ENCODE results near the gene P2RY2.
"Not testable (repeated sequence)": the region's sequence is repeated elsewhere in the genome, so short reads cannot be mapped to it uniquely, and the experiment has no call there.

Gene P2RY2

GRCh38 chr11:73266646-73267020 is 48.6 kb downstream of the P2RY2 start:
- DNase-seq (ENCODE audit: low read depth, low spot score), result no peak

GRCh38 chr11:73267122-73267846 is 49.2 kb downstream of the P2RY2 start:
- DNase-seq (ENCODE audit: low read depth, low spot score), result no peak

- DNase-seq (ENCODE audit: low read depth, low spot score), result no peak
These were observed 49.9 kb downstream of the P2RY2 start for GRCh38 chr11:73267906-73268540.

GRCh38 chr11:73268671-73269271 is 50.7 kb downstream of the P2RY2 start:
- DNase-seq (ENCODE audit: low read depth, low spot score), result no peak

- DNase-seq (ENCODE audit: low read depth, low spot score), result no peak
These were observed 51.5 kb downstream of the P2RY2 start for GRCh38 chr11:73269459-73270015.

GRCh38 chr11:73270016-73270854 is 52.2 kb downstream of the P2RY2 start:
- DNase-seq (ENCODE audit: low read depth, low spot score), result no peak

GRCh38 chr11:73270855-73271477 is 52.9 kb downstream of the P2RY2 start:
- no peak for DNase-seq (ENCODE audit: low read depth, low spot score)

GRCh38 chr11:73271478-73271865 is 53.4 kb downstream of the P2RY2 start:
- DNase-seq (ENCODE audit: low read depth, low spot score), result not testable (repeated sequence)

- DNase-seq (ENCODE audit: low read depth, low spot score), result no peak
These were observed 54.0 kb downstream of the P2RY2 start, which contains the start of gene P2RY6 for GRCh38 chr11:73271936-73272679. TSS of gene P2RY6 (plus strand) at chr11:73272338. CDS start at chr11:73296519, 24,181 bp downstream.

- no peak for DNase-seq (ENCODE audit: low read depth, low spot score)
These were observed 54.6 kb downstream of the P2RY2 start for GRCh38 chr11:73272680-73273038.

GRCh38 chr11:73273222-73273895 is 55.3 kb downstream of the P2RY2 start:
- no peak for DNase-seq (ENCODE audit: low read depth, low spot score)

GRCh38 chr11:73274191-73274590 is 56.1 kb downstream of the P2RY2 start:
- DNase-seq (ENCODE audit: low read depth, low spot score), result not testable (repeated sequence)

- DNase-seq (ENCODE audit: low read depth, low spot score), result no peak
These were observed 56.8 kb downstream of the P2RY2 start for GRCh38 chr11:73274722-73275380.

GRCh38 chr11:73275381-73275750 is 57.3 kb downstream of the P2RY2 start:
- no peak for DNase-seq (ENCODE audit: low read depth, low spot score)

- no peak for DNase-seq (ENCODE audit: low read depth, low spot score)
These were observed 59.4 kb downstream of the P2RY2 start for GRCh38 chr11:73277467-73277866.

GRCh38 chr11:73280626-73281025 is 62.5 kb downstream of the P2RY2 start:
- DNase-seq (ENCODE audit: low read depth, low spot score), result no peak

- DNase-seq (ENCODE audit: low read depth, low spot score), result no peak
These were observed 63.2 kb downstream of the P2RY2 start for GRCh38 chr11:73281201-73281741.

- no peak for DNase-seq (ENCODE audit: low read depth, low spot score)
These were observed 63.9 kb downstream of the P2RY2 start for GRCh38 chr11:73281796-73282660.

All from activated naive CD8-positive, alpha-beta T cell treated with anti-CD3 and anti-CD28 coated beads, Interleukin-2, amount 50 U/mL, for 16 hours (primary cell).